Esophagus (tissue), 2 donors: ENCODE data around the gene TGFBI. TPM values are rescaled to one million over a fixed set of nuclear protein-coding genes. Genes with fewer than 3 reads are reported as not detected.

Experiments
- H3K27ac ChIP-seq, 2 donors: one replicate each; pipeline ENCODE4 v1.5.1; 2013; ENCODE audit warnings: low read depth in 2 of 2, mild to moderate bottlenecking in 2 of 2, inconsistent platforms in 1 of 2, low read length in 1 of 2, moderate library complexity in 1 of 2
- H3K27me3 ChIP-seq, 2 donors: one replicate each; pipeline ENCODE4 v1.6.1; 2013; ENCODE audit warnings: low read length in 2 of 2, control low read depth in 1 of 2, mild to moderate bottlenecking in 1 of 2; ENCODE audit not compliant: insufficient read depth in 2 of 2, control insufficient read depth in 1 of 2
- H3K36me3 ChIP-seq, 2 donors: one replicate each; pipeline ENCODE4 v1.6.1; 2013; ENCODE audit warnings: low read length in 1 of 2; ENCODE audit not compliant: control insufficient read depth in 2 of 2, insufficient read depth in 2 of 2
- H3K4me1 ChIP-seq, 2 donors: one replicate each; pipeline ENCODE4 v1.6.1; 2013; ENCODE audit warnings: low read length in 1 of 2; ENCODE audit not compliant: control insufficient read depth in 2 of 2, insufficient read depth in 2 of 2
- H3K4me3 ChIP-seq, 2 donors: one replicate each; pipeline ENCODE4 v1.5.1; 2013; ENCODE audit warnings: low read length in 2 of 2, mild to moderate bottlenecking in 2 of 2, low read depth in 1 of 2, moderate library complexity in 1 of 2
- H3K9me3 ChIP-seq, 2 donors: one replicate each; pipeline ENCODE4 v1.6.1; 2013; ENCODE audit warnings: mild to moderate bottlenecking in 2 of 2, low read depth in 1 of 2, low read length in 1 of 2, moderate library complexity in 1 of 2; ENCODE audit not compliant: control insufficient read depth in 2 of 2, insufficient read depth in 1 of 2
- WGBS, 2 donors: extraction: QIAGEN DNeasy Blood & Tissue Kit; methylation state at CpG; one replicate each; pipeline ENCODE4 v1.1.7; 2013; 5-methylcytosine and 5-hydroxymethylcytosine counted together
- polyA plus RNA-seq, 2 donors: library from polyadenylated mRNA; stranded (reverse); fragments of 200-250 nt; gene quantifications; one replicate each; pipeline ENCODE4 v1.2.3, GENCODE V29; 2013
- donor health status: healthy with polysubstance abuse.
- donor health status: Bipolar disorder and iron deficiency.

The TGFBI gene
- polyA plus RNA-seq, 2 donors = 13.9 to 14.0 TPM

DNA sequence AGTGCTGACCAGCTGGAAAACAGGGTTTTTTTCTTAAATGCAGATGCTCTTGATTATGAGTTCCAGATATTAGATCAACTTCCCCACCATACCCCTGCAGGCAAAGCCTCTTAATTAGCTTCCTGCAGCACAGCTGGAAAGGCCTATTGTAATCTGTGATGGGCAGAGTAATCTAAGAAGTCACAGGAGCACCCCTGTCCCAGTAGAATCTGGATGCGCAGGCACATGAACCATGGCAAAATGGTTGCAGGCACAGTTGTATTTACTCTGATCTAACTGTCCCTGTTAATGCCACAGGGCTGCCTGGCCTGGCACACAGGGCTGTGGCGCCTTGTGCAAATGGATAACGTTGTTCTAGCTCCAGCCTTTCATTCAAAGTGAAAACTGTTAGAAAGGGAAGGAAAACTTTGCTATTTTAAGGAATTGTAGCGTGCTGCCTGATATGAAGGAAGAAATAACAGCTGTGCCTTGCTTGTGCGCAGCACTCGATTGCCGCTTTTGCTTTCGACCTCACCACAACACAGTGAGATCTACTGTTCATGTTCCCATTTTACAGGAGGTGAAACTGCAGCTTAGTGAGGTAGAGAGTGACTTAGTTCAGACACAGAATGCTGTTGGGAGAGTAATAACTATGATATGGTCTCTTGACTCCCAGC is 2.3 kb downstream of the TGFBI start:
- Histone ChIP-seq H3K9me3 (no peaks in the 10 kb centered on the region), H3K4me1 (peaks cover 10 to 23% of the 10 kb centered on the region in 2 donors), H3K36me3 (no peaks in the 10 kb centered on the region), H3K27ac (no peak overlapping the region), H3K4me3 (no peak overlapping the region), H3K27me3 (no peaks in the 10 kb centered on the region)
- 78 to 85% methylated on average over 8 of the region's 8 CpGs for WGBS, 2 donors

DNA sequence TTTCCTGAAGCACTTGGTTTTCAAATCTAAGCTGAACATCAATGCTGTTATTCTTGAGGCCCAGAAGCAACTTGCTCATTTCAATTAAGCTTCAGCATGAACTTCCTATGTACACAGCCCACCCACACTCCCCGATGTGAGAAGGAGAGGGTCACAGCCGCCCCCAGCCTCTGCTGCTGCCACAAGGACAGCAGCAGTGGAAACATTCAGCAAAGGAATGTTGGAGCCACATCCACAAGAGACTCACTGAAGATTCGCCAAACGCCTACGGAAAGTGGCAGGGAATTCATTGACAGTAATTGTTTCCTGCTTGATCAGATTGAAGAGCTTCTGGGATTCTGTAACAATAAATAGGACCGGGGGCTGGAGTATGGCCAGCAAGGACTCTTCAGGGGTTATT is 2.9 kb downstream of the TGFBI start:
- H3K27ac ChIP-seq = no peak overlapping the region
- WGBS, 2 donors = 57 to 62% methylated on average over 6 of the region's 6 CpGs
- H3K4me3 ChIP-seq = no peak overlapping the region
- peaks cover 10 to 27% of the 10 kb centered on the region in 2 donors for H3K4me1 ChIP-seq
- H3K27me3 ChIP-seq = no peaks in the 10 kb centered on the region
- H3K36me3 ChIP-seq = no peaks in the 10 kb centered on the region
- H3K9me3 ChIP-seq = no peaks in the 10 kb centered on the region

- H3K4me1 ChIP-seq = peaks cover 10 to 29% of the 10 kb centered on the region in 2 donors
- H3K36me3 ChIP-seq = no peaks in the 10 kb centered on the region
- 45 to 67% methylated on average over 2 of the region's 2 CpGs for WGBS, 2 donors
- H3K27me3 ChIP-seq = no peaks in the 10 kb centered on the region
- no peaks in the 10 kb centered on the region for H3K9me3 ChIP-seq
- H3K4me3 ChIP-seq = no peak overlapping the region
- no peak overlapping the region for H3K27ac ChIP-seq
These were observed 3.8 kb downstream of the TGFBI start for GRCh38 chr5:136032564-136032963.

DNA sequence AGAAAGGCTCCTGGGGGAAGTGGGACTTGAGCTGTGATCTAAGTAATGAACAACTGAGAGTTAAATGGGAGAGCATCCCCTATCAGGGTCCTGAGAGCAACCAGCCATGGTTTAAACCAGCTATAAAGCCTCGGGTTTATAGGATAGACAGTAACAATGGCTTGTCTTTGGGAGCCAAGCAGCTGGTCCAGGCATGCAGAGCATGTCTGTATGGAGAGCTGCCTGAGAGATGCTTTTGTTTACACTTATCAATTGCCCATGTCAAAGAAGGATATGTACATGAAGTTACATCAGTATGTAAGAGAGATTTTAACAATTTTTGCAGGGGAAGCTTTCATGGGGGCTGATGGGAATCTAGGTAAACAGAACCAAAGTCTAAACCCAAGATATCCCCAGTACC is 4.4 kb downstream of the TGFBI start:
- H3K27me3 ChIP-seq = no peaks in the 10 kb centered on the region
- no peak overlapping the region for H3K27ac ChIP-seq
- no peaks in the 10 kb centered on the region for H3K36me3 ChIP-seq
- H3K9me3 ChIP-seq = no peaks in the 10 kb centered on the region
- 27 to 44% methylated on average over 1 of the region's 1 CpG for WGBS, 2 donors
- H3K4me1 ChIP-seq = peaks cover 10 to 28% of the 10 kb centered on the region in 2 donors
- H3K4me3 ChIP-seq = no peak overlapping the region

DNA sequence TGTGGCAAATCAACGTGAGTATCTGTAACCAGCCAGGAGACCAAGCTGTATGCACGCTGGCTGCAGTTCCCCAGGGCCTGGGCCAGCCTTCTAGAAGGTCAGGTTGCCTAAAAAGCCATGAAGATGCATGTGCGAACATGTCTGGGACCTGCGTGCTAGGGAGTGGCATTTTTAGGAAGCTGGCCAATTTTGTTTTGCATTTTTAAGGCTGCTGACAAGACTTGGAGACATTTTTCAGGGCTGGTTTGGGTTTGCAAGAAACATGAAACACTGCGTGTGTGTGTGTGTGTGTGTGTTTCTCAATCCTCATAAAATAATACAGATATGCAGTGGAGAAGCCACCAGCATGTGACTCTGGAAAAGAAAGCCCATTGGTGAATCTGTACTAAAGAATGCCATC is 5.1 kb downstream of the TGFBI start:
- Histone ChIP-seq H3K27me3 (no peaks in the 10 kb centered on the region), H3K27ac (peak overlapping the region in 1 of 2 donors; percentile 3), H3K9me3 (no peaks in the 10 kb centered on the region), H3K4me1 (peaks cover 9 to 22% of the 10 kb centered on the region in 2 donors), H3K36me3 (no peaks in the 10 kb centered on the region), H3K4me3 (no peak overlapping the region)
- WGBS, 2 donors = 49 to 50% methylated on average over 5 of the region's 5 CpGs

- H3K27ac ChIP-seq = no peak overlapping the region
- no peaks in the 10 kb centered on the region for H3K9me3 ChIP-seq
- WGBS, 2 donors = 41 to 54% methylated on average over 1 of the region's 1 CpG
- H3K36me3 ChIP-seq = no peaks in the 10 kb centered on the region
- H3K4me3 ChIP-seq = no peak overlapping the region
- peaks cover 4 to 19% of the 10 kb centered on the region in 2 donors for H3K4me1 ChIP-seq
- no peaks in the 10 kb centered on the region for H3K27me3 ChIP-seq
These were observed 5.7 kb downstream of the TGFBI start for GRCh38 chr5:136034492-136034891.

DNA sequence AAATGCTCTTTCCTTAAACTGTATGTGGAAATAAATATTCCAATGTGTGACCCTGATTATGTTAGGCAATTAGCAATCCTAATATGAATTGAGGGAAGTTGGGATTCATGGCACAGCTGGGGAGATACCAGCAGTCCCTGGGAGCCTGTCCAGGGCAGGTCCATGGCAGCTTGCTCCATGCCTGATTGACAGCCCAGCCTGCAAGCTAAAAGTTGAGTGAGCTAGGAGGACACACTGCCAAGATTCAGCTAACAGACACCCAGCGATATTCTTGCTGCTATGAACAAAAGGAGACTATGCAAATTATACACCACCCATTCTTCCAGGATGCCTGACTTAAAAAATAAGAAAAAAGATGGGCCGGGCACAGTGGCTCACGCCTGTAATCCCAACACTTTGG is 6.2 kb downstream of the TGFBI start:
- H3K4me3 ChIP-seq = no peak overlapping the region
- peaks cover 4 to 19% of the 10 kb centered on the region in 2 donors for H3K4me1 ChIP-seq
- 58 to 64% methylated on average over 3 of the region's 3 CpGs for WGBS, 2 donors

DNA sequence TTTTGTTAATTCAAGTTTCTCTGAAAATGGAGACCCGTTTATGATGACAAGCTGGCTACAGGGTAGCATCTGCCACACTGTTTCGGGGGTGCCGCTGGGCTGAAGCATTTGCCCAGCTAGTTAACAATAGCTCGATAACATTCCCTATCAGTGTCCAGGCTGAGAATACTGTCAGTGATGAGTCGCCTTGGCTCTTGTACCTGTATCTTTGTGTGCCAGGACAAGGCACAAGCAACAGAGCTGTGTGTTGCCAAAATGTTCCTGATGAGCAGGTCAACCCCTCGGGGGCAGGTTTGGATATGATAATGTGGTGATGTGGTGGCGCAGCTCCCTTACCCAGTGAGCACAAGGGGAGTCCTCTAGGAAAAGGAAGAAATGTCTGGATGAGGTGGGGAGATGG is 7.0 kb downstream of the TGFBI start:
- Histone ChIP-seq H3K9me3 (no peaks in the 10 kb centered on the region), H3K4me3 (no peak overlapping the region), H3K36me3 (no peaks in the 10 kb centered on the region), H3K27ac (no peak overlapping the region), H3K27me3 (no peaks in the 10 kb centered on the region), H3K4me1 (peaks cover 4 to 19% of the 10 kb centered on the region in 2 donors)
- WGBS, 2 donors = 83 to 90% methylated on average over 7 of the region's 7 CpGs

More for the DNA sequence above, 6.2 kb downstream of the TGFBI start:
- Histone ChIP-seq H3K9me3 (no peaks in the 10 kb centered on the region), H3K27ac (no peak overlapping the region), H3K27me3 (no peaks in the 10 kb centered on the region), H3K36me3 (no peaks in the 10 kb centered on the region)

- H3K27ac ChIP-seq = peak overlapping the region; percentile 6 to 44
- H3K36me3 ChIP-seq = no peaks in the 10 kb centered on the region
- no peaks in the 10 kb centered on the region for H3K27me3 ChIP-seq
- H3K9me3 ChIP-seq = no peaks in the 10 kb centered on the region
- peaks cover 4 to 19% of the 10 kb centered on the region in 2 donors for H3K4me1 ChIP-seq
- 94 to 100% methylated on average over 1 of the region's 1 CpG for WGBS, 2 donors
- no peak overlapping the region for H3K4me3 ChIP-seq
These were observed 7.6 kb downstream of the TGFBI start for GRCh38 chr5:136036293-136036911.
